HuH-7 (cell line): ENCODE results near the gene ENTHD1.
A peak's percentile ranks its signal among the peaks of the same experiment; 100 is the strongest.

Source experiments
- DNase-seq: peaks from one replicate; pipeline ENCODE4 v3.0.0; 2011; ENCODE audit warnings: low spot score

ENTHD1 gene, protein sequence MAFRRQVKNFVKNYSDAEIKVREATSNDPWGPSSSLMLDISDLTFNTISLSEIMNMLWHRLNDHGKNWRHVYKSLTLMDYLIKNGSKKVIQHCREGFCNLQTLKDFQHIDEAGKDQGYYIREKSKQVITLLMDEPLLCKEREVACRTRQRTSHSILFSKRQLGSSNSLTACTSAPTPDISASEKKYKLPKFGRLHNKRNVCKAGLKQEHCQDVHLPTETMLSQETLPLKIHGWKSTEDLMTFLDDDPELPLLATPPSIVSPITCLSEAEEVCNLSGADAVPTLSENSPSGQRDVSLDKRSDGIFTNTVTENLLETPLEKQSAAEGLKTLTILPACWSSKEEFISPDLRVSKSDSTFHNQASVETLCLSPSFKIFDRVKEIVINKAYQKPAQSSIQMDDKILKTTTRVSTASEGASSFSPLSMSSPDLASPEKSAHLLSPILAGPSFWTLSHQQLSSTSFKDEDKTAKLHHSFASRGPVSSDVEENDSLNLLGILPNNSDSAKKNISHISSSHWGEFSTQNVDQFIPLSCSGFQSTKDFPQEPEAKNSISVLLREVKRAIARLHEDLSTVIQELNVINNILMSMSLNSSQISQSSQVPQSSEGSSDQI

DNA sequence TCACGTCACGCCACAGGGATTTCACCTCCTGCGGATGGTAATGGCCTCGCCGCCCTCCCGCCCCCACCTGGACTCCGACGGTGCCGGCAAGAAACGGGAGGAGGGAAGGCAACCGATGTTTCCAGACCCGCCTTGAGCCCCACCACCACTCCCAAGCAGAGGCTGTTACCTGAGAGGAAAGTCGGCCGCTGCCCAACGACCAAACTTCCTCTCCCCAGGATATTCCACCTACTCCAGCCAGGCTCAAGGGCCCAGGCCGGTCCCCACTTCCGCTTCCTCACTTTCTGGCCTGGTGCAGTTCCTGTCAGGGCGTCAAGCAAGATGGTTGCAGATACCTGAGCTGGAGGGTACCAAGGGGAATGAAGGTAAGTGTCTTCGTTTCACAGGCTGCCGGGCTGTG lies at the start of gene ENTHD1:
Gene ENTHD1, minus strand, starts transcription at position 235 of the 400 bp plus-strand sequence. CDS start 6,012 bp downstream, outside the sequence.
- DNase-seq: no peak

DNA sequence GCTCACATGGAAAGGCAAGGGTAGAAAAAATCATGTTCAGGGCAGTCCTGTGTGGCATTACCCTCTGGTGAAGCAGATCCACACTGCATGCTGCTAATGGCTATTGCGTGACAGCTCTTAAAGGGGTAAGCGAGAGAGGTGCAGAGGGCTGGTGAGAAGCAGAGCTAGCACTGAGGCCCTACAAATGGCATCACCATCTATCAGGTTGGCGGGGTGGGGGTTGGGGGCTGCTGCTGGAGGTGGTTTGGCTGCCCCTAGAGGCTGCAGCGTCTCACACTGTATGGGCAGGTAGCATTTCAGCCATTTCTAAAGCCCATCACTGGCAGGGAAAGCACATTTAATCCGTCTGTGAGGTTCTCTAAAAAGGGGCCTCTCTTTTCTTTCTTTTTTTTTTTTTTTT lies 49.8 kb upstream of the ENTHD1 start:
- no peak for DNase-seq

DNA sequence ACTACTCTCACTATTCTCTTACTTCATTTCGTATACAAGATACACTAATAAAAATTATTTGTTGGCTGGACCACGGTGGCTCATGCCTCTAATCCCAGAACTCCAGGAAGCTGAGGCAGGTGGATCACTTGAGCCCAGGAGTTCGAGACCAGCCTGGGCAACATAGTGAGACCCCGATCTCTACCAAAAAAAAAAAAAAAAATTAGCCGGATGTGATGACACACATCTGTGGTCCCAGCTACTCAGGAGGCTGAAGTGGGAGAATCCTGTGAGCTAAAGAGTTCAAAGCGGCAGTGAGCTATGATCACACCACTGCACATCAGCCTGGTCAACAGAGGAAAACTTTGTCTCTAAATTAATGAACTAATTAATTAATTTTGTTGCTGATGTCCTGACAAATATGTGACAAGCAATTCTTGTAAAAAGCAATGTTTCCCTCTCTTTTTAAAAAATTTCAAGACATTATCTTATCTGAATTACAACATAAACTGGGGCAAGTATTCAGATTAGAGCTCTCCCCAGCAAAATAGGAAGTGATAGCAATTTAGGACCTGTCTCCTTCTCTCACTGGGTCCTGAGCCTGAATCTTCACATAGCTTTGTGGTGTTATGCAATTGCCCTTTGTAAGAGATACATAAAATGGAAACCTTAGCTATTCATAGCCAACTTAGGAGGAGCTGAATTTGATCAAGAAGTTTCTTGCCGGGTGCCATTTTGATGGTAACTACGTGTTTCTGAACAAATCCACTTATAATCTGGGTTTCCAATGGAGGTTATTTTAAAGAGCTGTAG lies 49.1 kb upstream of the ENTHD1 start:
- DNase-seq: no peak

DNA sequence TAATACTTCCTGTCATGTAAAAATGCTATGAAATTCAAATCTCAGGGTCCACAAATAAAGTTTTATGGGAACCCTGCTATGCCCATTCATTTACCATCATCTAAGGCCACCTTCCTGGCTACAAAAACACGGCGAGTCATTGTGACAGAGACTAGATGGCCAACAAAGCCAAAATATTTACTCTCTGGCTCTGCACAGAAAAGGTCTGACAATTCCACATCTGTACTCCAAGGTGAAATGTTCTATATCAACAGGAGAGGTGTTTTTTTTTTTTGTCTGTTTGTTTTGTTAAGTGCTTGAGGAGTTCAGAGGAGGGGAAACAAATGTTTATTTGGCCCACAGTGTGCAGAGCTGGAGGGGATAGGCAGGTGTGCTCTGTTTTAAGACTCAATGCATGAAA lies 48.0 kb upstream of the ENTHD1 start:
- no peak for DNase-seq

DNA sequence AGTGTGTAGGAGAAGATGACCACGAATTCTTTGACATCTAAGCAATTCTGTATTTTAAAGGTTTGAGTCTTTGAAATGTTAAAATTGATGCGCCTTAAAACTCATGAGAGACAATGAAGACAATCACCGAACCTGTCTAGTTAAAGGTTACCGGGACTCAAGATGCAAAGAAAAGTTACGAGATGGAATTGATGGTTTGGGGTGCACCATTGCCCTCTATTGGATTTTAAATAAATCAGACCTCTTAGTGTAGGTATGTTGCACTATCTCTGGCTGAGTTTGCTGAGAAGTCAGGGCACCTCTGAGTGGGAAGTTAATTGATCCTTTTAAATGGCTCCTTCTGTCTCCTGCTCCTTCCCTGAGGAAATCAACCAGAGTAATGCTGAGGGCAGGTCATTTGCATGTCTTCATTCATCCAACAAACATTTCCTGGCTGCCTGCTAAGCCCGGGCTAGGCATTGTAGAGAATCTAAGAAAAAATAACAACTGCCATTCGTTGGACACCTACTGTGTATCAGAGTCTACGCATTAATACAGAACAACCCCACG lies 47.3 kb upstream of the ENTHD1 start:
- DNase-seq: no peak

DNA sequence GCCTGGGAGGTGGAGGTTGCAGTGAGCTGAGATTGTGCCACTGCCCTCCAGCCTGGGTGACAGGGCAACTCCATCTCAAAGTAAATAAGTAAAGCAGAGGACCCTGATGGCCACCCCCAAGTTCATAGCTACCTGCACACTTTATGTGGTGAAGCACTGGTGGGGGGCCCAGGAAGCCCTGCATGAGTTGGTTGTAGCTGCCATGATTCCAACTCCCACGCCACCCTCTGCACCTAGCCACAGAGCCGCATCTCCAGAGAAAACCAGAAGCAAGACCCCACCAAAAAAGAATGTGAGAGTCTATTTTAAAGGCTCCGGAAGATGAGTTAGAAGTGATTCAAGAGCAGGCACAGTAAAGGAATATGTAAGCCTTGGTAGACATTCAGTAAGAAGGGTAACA lies 46.3 kb upstream of the ENTHD1 start:
- DNase-seq: no peak

DNA sequence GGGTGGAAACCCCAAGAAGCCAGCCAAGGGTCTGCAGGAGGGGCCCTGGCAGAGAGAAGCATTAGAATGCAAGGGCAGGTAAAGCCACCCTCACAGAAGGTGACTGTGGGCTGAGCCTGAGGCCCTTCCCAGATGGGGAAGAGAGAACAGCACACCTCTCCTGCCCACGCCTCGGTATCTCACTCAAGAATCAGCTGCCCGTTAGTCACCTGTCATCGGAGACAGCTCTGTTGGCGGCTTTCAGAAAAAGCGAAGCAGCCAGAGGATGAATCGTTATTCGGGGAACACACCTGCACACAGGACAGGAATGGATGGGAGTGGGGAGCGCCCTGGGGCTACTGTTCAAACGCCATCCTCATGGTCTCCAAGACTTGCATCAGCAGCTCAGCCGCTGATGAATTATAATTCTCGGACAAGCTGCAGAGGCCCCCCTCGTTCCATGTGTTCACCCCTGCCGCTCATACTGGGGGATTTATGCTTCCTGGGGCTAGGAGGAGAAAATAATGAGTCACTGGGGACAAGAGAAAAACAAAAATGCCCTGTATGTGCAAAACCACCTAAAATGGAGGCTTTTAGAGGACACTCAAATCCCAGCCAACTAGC lies 45.0 kb upstream of the ENTHD1 start:
- DNase-seq: no peak

DNA sequence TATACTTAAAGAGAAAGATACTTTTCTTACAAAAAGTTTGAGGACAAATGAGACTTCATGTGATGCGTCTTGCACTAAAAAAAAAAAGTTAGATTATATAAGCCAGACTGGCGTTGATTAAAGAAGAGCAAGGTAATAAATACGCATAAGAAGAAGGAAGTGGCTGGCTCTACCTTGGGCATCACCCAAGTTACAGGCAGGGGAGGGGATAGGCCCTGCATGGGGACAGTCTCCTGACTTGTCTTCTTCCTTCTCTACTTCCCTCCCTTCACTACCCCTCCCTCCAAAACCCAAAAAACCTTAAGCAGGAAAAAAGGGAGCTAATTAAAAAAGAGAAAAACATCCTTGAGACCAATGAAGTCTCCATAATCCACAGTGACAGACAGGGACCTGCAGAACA lies 44.3 kb upstream of the ENTHD1 start:
- DNase-seq: no peak

DNA sequence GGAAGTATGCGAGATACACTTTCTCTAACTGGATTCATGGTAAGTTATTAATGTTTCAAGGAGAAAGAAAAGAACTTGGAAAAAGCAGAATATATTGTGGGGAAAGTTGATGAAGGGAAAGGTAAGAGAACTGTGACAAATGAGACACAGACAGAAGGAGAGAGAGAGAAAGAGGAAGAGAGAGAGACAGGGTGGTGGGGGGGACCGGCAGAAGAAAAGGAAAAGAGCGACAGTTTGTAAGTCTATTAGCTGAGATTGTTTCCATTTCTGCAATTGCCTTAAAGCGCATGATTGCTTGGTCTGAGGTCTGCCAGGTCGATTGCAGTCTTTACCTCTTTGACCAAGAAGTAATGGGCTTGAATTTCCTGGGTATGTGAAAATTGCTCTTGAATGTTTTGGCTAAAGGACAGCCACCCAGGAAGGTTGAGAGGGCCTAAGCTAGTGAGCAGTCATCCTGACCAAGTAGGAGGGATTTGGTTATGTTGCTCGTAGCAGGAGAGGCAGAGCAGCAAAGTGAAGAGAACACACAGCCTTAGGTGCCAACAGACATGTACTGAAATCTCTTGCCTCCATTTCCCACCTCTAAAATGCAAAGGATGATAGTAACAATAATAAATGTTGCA lies 43.1 kb upstream of the ENTHD1 start:
- DNase-seq: no peak

DNA sequence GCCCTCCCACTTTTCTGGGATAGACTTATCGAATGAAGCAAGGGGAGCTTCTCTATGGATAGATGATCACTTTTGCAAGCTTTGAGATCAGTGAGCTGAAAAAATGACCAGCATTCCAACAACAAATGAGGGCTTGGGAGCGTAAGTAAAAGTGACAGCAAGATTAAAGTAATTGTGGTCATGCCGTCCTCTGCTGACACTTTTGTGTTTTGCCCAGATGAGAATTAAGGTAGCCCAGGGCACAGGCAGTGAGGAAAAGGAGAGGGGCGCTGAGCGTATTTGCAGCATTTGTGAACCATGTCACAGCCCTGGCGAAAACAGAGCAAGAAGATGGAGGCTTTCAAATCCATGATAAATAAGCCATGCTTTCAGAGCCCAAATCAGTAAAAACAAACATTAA lies 42.1 kb upstream of the ENTHD1 start:
- no peak for DNase-seq

DNA sequence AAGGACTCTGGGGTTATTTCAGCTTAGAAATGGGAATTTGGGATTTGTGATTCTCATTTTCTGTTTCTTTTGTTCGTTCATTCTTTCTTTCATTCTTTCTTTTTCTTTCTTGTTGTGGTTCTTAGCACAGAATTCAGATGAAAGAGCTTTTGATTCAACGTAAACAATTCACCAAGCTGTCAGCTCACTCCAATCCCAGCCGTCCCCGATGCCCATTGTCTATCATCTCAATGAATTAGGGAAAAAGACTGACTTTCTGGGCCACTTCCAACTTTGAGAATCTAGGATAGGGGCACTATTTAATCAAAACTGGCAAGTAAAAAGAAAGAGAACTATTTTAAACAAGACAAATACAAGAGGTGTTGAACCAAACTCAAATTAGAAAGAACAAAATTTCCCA lies 41.6 kb upstream of the ENTHD1 start:
- DNase-seq: no peak

DNA sequence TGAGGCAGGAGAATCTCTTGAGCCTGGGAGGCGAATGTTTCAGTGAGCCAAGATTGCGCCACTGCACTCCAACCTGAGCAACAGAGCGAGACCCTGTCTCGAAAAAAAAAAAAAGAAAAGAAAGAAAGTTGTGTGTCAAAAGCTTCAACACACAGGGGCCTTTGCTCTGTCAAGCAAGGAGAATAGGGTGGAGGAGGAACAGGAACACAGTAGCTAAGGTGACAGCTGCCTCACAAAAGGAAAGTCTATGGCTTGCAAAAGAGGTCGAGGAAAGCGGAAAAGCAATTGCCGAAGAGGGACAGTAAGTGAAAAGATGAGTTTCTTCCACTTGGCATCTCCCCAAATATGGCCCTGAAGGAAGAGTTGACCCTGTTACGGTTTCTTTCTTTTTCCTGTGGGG lies 40.2 kb upstream of the ENTHD1 start:
- no peak for DNase-seq

DNA sequence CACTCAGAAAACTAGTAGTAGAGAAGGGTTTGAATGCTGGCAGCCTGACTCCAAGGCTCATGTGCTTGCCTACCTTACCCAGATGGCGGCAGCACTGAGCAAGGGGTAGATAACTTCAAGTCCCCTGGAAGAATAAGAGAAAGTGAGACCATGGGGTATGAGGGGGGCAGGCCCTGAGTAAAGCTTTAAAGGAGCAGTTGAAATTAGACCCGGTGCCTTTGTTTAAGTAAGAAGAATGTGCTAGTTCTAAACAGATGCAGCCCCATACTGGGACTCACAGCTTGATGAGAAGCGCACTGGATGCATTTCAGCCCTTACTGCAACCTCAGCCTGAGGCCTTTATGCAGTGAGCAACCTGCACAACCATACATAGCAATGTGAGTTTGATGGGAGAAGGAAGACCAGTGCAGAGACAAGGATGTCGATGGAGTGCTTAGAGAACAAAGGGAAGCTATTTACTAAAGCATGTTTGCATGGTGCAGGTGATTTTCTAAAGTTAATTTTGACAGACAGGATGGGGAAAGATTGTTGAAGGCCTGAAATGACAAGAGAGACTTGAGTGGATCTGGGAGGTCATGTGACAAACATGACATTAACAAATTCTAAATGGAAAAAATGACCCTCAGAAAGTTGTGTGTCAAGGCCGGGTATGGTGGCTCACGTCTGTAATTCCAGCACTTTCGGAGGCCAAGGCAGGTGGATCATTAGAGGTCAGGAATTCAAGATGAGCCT lies 39.5 kb upstream of the ENTHD1 start:
- DNase-seq: peak; percentile 58

DNA sequence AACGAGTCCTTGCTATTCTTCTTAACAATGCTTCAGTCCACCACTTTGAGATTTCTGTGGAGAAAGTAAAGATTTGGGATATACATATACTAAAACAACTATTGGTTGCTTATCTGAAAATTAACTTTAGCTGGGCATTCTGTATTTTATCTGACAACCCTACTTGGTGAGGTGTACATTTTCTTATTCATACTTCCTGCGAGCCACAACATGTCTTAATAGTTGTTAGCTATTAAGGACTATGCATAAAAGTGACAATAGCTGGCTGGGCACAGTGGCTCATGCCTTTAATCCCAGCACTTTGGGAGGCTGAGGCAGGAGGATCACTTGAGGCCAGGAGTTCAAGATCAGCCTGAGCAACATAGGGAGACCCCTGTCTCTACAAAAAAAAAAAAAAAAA lies 38.6 kb upstream of the ENTHD1 start:
- DNase-seq: no peak

DNA sequence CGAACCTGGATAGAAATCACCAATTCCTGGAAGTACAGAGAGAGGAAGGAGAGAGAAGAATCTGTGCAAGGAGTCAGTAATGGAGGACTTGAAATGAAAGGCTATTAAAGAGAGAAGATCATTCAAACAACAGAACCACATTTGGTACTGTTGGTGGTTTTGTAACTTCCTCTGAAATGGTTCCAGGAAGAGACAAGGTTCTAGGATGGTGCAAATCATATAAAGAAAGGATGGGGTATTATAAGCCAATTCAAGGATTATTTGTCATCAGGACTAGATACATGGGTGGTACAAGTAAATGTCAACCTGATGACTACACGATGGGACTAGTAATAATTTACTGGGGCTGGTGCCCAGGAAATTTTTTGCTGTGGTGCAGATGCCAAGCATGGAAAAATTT lies 37.7 kb upstream of the ENTHD1 start:
- no peak for DNase-seq

DNA sequence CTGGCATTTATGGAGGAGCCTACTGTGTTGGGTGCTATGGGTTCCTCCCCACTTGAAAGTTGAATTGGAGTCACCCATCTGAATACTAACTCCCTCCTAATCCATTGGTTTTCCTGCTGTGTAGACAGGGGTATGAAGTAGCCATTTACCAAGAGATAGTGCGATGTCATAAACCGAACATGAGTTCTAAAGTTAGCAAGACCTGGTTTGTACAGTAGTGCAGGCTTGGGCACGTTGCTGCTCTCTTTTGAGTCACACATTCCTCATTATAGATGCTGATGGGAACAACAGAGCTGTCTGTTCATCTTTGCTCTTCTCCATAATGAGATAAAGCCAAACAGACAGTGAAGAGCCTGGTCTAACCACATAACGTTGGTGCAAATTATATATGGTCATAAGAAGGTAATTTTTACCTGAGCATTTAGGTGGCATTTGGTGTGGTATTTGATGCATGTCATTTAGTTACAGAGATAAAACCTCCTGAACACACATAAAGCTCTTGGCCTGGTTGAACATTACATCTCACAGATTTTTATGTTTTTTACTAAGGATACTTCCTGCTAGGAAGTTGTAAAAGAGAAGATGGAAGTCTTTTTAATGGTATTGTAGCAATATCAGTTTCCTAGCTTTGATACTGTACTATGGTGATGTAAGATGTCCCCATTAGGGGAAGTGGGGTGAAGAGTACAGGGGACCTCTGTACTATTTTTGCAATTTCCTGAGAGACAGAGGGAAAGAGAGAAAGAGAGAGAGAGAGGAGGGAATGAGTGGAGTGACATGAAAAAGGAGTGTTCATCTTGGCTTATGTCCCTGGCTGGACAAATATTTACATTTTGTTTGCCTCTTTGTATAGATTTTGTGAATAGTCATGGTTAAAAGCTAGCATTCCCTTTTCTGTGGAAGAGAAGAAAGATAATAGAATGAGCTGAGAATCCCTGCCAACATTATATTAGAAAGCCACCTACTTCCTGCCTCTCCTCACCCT lies 35.3 kb upstream of the ENTHD1 start:
- DNase-seq: no peak

DNA sequence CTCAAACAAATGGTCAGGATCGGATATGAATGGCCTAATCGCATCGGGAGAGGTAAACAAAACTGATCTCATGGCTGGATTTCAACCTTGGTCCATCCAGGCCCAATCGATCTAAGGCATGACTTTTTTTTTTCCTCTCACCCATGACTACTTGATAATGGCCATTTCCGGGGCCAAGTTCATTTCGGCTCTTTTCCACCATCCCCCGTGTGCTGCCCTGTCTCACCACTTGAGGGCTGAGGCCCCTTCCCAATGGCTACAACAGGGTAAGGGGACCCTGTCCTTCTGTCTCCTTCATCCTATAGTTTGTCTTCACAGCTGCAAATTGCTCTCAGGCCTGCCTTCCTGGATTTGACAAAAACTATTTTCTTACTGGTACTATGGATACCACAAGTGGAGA lies 34.0 kb upstream of the ENTHD1 start:
- peak; percentile 27 for DNase-seq

DNA sequence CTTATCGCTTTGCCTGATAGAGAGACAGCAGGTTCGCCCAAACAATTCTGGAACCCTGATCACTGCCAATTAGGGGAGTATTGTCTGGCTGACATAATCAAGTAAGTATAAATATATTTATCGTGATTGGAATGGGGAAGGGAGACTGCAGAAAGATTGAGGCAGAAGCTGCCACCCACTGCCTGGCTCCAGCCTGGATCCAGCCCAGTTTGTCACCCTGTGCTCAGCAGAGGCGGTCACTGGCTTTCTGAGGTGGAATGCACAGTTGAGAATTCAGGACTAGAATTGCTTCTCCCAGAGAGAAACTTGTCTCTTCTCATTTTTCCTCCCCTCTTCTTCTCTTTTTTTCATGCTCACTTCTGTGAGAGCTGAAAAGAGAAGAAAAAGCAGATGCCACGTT lies 33.2 kb upstream of the ENTHD1 start:
- no peak for DNase-seq

DNA sequence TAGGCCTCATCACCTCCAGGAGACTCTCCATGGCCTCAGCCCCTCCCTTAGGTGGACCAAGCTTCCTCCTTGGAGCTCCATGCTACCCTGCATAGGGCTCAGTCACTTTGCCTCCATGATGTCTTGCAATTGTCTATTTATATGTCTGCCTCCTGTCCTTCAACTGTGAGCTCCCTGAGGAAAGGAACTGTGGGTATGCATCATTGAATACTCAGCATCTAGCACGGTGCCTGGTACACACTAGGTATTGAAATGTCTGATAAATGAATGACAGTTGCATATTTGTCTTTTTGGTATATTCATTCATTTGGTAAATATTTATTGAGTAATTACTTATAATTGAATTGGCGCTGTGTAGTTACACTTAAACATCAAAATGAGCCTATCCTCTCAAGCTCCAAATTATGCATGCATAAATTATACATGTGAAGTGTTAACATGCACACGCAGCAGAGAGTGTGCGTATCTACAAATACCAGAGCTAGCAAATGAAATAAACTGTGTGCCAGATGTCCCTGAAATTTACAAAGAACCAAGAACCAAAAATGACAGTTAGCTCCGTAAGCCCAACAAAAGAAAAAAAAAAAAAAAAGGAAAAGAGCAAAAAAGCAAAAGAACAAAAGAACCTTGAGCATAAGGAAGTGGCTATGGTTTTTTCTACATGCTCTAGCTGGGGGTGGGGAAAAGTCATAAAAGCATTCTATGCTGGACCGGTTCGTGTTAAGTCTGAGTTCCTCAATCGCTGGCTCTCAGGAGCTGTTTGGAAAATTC lies 32.5 kb upstream of the ENTHD1 start:
- no peak for DNase-seq
